SK-N-MC (cell line): ENCODE results near the gene HCRTR1.

Source experiments
- DNase-seq: peaks from one replicate; pipeline ENCODE4 v3.0.0-alpha.2; 2011; ENCODE audit warnings: low read depth, low spot score
- H3K27ac ChIP-seq: fragments of 200-600 bp; sonication (generic); 2 replicates; pipeline ENCODE4 v1.5.1; 2016; ENCODE audit warnings: mixed run types
- H3K36me3 ChIP-seq: fragments of 200-600 bp; sonication (generic); 2 replicates; pipeline ENCODE4 v1.6.1; 2017; ENCODE audit warnings: antibody characterized with exemption, low read length, mixed read lengths; ENCODE audit not compliant: insufficient read depth
- H3K4me3 ChIP-seq: fragments of 200-600 bp; sonication (generic); 2 replicates; pipeline ENCODE4 v1.5.1; 2016
- H3K9ac ChIP-seq: fragments of 200-600 bp; sonication (generic); 2 replicates; pipeline ENCODE4 v1.8.0; 2017; ENCODE audit warnings: mixed run types, mixed read lengths; ENCODE audit not compliant: insufficient read length
- H3K9me3 ChIP-seq: fragments of 200-600 bp; sonication (generic); 2 replicates; pipeline ENCODE4 v1.6.1; 2017; ENCODE audit warnings: low read depth, mild to moderate bottlenecking, antibody characterized with exemption, low read length, moderate library complexity, mixed read lengths
- EZH2 ChIP-seq: fragments of 200-600 bp; sonication (generic); IDR thresholded peaks from one replicate; pipeline ENCODE4 v1.6.1; 2017; ENCODE audit warnings: antibody characterized with exemption
- FOXP2 ChIP-seq: optimal IDR thresholded peaks from 2 replicates; pipeline ENCODE3; 2011; ENCODE audit warnings: mild to moderate bottlenecking, moderate library complexity; ENCODE audit not compliant: insufficient read depth; ENCODE audit errors: extremely low read length, control extremely low read depth
- POLR2AphosphoS5 ChIP-seq: IDR thresholded peaks from 2 replicates; pipeline ENCODE4 v1.6.1; 2012; ENCODE audit warnings: mild to moderate bottlenecking, low read depth, low read length, borderline replicate concordance

HCRTR1 gene

DNA sequence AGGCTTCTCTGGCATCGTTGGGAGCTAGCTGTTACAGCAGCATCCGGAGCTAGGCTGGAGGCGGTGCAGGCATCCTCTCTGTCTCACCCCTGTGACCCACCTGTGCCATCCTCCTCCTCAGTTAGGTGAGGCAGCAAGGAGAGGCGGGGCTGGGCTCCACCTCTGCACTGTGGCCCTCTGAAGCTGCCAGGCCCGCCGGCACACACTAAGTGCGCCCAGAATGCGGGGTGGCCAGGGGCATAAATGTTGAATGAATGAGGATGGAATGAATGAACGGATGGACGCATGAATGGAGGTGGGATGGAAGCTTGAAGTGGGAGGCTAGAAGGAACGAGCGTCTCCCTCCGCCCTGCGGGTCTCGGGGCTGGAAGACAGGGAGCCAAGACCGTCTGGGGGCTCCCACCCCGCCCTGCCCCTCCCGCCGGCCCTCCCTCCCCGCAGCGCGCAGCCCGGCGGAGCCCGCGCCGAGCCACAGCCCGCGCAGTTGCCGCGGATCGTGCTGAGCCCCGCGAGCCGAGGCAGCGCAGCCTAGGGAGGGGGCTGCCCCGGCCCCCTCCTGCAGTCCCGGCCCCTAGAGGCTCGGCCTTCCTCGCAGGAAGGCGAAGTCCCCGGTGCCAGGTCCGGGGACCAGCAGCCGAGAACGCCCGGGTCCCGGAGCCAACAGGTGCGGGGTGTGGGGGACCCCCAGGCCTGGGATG lies at the start of gene HCRTR1:
HCRTR1 (plus strand) TSS at position 472 of the 698 bp plus-strand sequence. CDS start 1,504 bp downstream, outside the sequence.
- Histone ChIP-seq H3K36me3 (no peaks in the 10 kb centered on the region), H3K27ac (no peak within 1 kb of the TSS), H3K9me3 (no peaks in the 10 kb centered on the region), H3K4me3 (peak within 1 kb of the TSS; percentile 83), H3K9ac (no peak within 1 kb of the TSS)
- TF ChIP-seq POLR2AphosphoS5, result no peak
- TF ChIP-seq FOXP2, result no peak
- TF ChIP-seq EZH2, result no peak
- DNase-seq, result no peak

GRCh38 chr1:31567956-31568570 lies 49.4 kb upstream of the HCRTR1 start:
- Histone ChIP-seq H3K9ac (no peak overlapping the region), H3K36me3 (no peaks in the 10 kb centered on the region), H3K4me3 (no peak overlapping the region), H3K27ac (no peak overlapping the region), H3K9me3 (no peaks in the 10 kb centered on the region)
- TF ChIP-seq FOXP2, result no peak
- no peak for TF ChIP-seq EZH2
- no peak for TF ChIP-seq POLR2AphosphoS5
- DNase-seq, result no peak

DNA sequence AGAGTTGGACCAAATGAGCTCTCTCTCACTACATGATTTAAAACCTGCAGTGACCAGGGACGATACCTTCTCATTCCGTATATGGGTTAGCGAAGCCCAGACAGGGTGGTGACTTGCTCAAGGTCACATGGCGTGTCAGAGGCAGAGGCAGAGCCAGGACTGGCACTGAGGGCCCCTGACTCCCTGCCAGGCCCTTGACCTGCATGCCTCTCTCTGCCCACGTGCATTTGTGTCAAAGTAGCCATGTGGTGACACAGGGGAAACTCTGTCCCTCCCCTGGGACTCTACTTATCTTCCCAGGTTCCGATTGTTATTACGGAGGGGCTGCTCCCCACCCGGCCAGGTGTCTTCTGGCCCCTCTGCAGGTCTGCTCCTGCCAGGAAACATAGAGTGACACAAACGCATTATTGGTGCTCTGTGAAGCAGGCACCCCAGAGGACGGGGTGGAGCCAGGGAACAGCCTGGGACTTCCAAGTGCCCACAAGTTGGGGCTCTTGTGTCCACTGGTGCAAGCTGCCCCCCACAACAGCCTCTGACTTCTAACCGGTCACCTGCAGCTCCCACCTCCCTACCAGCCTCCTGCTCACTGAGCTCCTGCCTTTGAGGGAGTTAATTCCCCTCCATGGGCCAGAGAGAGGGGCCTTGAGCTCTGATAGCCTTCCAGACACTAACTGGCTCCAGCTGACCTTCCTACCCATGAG lies 48.4 kb upstream of the HCRTR1 start:
- no peak for TF ChIP-seq EZH2
- no peak for TF ChIP-seq FOXP2
- no peak for TF ChIP-seq POLR2AphosphoS5
- no peak for DNase-seq

GRCh38 chr1:31569596-31570173 lies 47.8 kb upstream of the HCRTR1 start:
- no peaks in the 10 kb centered on the region for H3K36me3 ChIP-seq
- TF ChIP-seq FOXP2 (no peak), EZH2 (no peak), POLR2AphosphoS5 (no peak)
- no peak overlapping the region for H3K9ac ChIP-seq
- no peak for DNase-seq
- H3K9me3 ChIP-seq, result no peaks in the 10 kb centered on the region
- H3K4me3 ChIP-seq, result no peak overlapping the region
- no peak overlapping the region for H3K27ac ChIP-seq

More for the DNA sequence above, 48.4 kb upstream of the HCRTR1 start:
- Histone ChIP-seq H3K9me3 (no peaks in the 10 kb centered on the region), H3K4me3 (no peak overlapping the region), H3K36me3 (no peaks in the 10 kb centered on the region), H3K9ac (no peak overlapping the region), H3K27ac (no peak overlapping the region)

DNA sequence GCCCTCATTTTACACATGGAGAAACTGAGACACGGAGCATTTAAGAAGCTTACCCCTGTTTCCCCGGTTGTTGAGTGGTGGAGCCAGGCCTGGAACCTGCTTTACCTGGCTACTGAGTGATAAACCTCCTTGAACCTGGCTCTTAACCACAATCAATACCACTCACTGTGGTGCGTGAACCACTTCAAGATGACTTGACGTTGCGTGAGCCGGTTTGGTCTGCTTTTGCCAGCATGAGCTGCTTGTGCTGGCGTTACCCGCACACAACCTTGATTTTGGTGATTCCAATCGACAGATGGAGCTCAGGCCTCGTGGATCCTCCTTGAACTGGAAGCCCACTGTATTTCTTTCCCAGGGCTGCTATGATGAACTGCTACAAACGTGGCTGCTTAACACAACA lies 47.3 kb upstream of the HCRTR1 start:
- Histone ChIP-seq H3K27ac (no peak overlapping the region), H3K4me3 (no peak overlapping the region), H3K9me3 (no peaks in the 10 kb centered on the region), H3K9ac (no peak overlapping the region), H3K36me3 (no peaks in the 10 kb centered on the region)
- TF ChIP-seq POLR2AphosphoS5, result no peak
- no peak for TF ChIP-seq FOXP2
- TF ChIP-seq EZH2, result no peak
- no peak for DNase-seq

GRCh38 chr1:31570906-31571305 lies 46.6 kb upstream of the HCRTR1 start:
- no peak for DNase-seq
- no peak overlapping the region for H3K9ac ChIP-seq
- H3K9me3 ChIP-seq, result no peaks in the 10 kb centered on the region
- no peak for TF ChIP-seq EZH2
- no peak for TF ChIP-seq POLR2AphosphoS5
- no peak for TF ChIP-seq FOXP2
- no peak overlapping the region for H3K4me3 ChIP-seq
- H3K27ac ChIP-seq, result no peak overlapping the region
- H3K36me3 ChIP-seq, result no peaks in the 10 kb centered on the region

GRCh38 chr1:31571340-31572295 lies 45.9 kb upstream of the HCRTR1 start:
- Histone ChIP-seq H3K9me3 (no peaks in the 10 kb centered on the region), H3K36me3 (no peaks in the 10 kb centered on the region), H3K27ac (no peak overlapping the region), H3K4me3 (no peak overlapping the region), H3K9ac (no peak overlapping the region)
- TF ChIP-seq POLR2AphosphoS5 (no peak), EZH2 (no peak), FOXP2 (no peak)
- no peak for DNase-seq
